GM18507 (cell line): ENCODE data around the gene CCDC40.
"Not testable (repeated sequence)": the region's sequence is repeated elsewhere in the genome, so short reads cannot be mapped to it uniquely, and the experiment has no call there.

Source experiments
- DNase-seq: peaks from one replicate; pipeline ENCODE4 v3.0.0; 2011; ENCODE audit warnings: low read depth; ENCODE audit not compliant: insufficient read length; ENCODE audit errors: extremely low spot score
- FAIRE-seq: peaks from 2 replicates; lab custom pipeline; 2011; peaks lifted over from hg19 to GRCh38; lab: Jason Lieb, UNC

The CCDC40 gene

GRCh38 chr17:80070375-80071115, 34.1 kb downstream of the CCDC40 start:
- no peak for DNase-seq
- FAIRE-seq, result no peak

GRCh38 chr17:80071116-80071841, 34.8 kb downstream of the CCDC40 start:
- DNase-seq, result no peak
- no peak for FAIRE-seq

- FAIRE-seq, result no peak
- DNase-seq, result no peak
Observed at GRCh38 chr17:80072410-80072809, 36.0 kb downstream of the CCDC40 start.

GRCh38 chr17:80080081-80080480, 43.6 kb downstream of the CCDC40 start:
- FAIRE-seq (no peak), DNase-seq (no peak)

GRCh38 chr17:80081596-80081995, 45.2 kb downstream of the CCDC40 start:
- DNase-seq (no peak), FAIRE-seq (no peak)

GRCh38 chr17:80082403-80083135, 46.1 kb downstream of the CCDC40 start:
- DNase-seq, result peak; percentile 57
- peak; percentile 79 for FAIRE-seq

DNA sequence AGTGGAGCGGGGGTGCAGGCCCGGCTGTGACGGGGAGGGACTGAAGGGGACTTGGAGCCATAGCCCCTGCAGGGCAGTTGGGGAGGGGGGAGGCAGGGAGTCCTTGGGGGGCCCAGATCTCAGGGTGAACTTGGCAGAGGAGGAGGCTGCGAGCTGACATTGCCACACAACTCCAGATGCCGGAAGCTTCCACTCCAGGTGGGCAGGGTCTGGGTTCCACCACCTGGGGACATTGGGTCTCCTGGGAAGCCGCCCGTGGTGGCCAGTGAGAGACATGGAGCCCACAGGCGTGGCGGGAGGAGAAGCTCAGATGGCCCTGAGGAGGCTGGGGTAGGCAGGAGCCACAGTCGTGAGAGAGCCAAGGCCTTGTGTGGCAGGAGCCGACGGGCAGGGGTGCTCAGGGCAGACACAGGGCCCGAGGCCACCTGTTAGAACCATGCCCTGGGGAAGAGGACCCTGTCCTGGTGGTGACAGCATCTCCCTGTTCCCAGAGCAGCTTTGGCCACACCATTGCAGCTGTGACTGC, 46.8 kb downstream of the CCDC40 start:
- DNase-seq, result no peak
- FAIRE-seq, result no peak

DNA sequence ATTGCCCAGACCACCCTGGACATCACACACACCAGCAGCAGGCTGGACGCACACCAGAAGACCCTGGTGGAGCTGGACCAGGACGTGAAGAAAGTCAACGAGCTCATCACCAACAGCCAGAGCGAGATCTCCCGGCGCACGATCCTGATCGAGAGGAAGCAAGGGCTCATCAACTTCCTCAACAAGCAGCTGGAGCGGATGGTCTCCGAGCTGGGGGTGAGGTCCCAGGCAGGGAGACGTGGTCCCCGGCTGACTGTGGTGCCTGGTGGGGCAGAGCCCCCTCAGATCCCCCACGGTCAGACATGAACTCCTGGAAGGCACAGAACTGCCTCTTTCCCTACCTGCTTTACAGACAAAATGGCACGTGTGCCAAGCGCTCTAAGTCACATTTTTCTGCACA, 48.3 kb downstream of the CCDC40 start:
- FAIRE-seq, result no peak

DNA sequence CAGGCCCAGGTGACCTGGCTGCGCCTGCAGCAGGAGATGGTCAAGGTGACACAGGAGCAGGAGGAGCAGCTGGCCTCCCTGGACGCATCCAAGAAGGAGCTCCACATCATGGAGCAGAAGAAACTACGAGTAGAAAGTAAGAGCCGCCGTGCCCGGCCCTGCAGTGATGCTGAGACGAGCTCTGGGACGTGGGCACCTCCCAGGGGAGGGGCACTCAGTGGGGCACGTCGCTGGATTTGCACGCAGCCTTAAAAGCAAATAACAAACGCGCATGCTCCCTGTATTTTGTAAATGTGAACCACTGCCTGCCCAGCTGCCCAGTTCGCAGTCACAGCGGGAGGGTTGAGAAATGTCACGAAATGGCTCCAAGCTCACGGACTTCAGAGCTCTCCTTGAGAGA, 49.6 kb downstream of the CCDC40 start:
- DNase-seq (no peak), FAIRE-seq (no peak)

More for the DNA sequence above, 48.3 kb downstream of the CCDC40 start:
- no peak for DNase-seq

GRCh38 chr17:80086616-80087015, 50.2 kb downstream of the CCDC40 start:
- DNase-seq (no peak), FAIRE-seq (no peak)

DNA sequence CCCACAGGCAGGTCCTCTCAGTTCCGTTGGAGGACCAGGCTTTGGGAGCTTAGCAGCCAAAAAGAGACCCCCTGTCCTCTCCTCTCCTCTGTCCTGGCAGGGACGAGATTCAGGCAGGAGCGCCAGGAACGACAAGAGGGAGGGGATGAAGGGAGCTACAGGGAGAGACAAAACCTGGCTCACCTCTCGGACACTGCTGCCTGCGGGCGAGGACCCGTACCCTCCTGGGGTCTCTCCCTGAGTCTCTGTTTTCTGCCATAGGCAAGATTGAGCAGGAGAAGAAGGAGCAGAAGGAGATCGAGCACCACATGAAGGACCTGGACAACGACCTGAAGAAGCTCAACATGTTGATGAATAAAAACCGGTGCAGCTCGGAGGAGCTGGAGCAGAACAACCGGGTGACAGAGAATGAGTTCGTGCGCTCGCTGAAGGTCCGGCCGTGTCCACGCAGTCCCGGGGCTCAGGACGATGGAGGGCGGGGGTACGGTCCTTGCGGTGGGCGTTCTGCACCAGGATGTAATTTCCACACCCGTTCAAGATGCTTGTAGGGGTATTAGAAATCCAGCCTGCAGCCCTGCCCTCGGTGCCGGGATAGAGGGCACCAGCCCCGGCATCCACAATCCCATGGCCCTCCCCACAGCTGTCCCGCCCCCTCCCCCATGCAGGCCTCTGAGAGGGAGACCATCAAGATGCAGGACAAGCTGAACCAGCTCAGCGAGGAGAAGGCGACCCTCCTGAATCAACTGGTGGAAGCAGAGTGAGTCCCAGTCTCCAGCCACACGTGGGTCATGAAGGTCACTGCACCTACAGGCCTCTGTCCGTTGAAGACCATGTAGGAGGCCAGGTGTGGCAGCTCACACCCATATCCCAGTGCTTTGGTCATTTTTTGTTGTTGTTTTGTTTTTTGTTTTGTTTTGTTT, 51.2 kb downstream of the CCDC40 start:
- no peak for DNase-seq
- FAIRE-seq, result no peak

GRCh38 chr17:80089762-80090161, 53.3 kb downstream of the CCDC40 start:
- DNase-seq, result no peak
- FAIRE-seq, result no peak

- FAIRE-seq, DNase-seq: not testable (repeated sequence)
Observed at GRCh38 chr17:80090164-80090563, 53.7 kb downstream of the CCDC40 start.

DNA sequence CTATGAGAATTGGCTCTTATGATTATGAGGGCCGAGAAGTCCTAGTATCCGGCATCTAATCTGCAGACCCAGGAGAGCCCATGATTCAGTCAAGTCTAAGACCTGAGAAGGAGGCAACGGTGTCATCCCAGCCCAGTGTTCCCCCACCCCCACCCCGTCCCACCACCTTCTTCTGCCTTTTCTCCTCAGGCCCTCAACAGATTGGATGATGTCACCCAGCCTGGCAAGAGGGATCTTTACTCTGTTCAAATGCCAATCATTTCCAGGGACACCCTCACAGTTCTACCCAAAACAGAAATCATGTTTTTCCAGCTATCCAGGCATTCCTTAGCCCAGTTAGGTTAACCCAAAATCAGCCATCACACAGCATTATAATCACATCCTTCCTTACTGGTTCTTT, 54.9 kb downstream of the CCDC40 start:
- DNase-seq, result no peak
- no peak for FAIRE-seq

DNA sequence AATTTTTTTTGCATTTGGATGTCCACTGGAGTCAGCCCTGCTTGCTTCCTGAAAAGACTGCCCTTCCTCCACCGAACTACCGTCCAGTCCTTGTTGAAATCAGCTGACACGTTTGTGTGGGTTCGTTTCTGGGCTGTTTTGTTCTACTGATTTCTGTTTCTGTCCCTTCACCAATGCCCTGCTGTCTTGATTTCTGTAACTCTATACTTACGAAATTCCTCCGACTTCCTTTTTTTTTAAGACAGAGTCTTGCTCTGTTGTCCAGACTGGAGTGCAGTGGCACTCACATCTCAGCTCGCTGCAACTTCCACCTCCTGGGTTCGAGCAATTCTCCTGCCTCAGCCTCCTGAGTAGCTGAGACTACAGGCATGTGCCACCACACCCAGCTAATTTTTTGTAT, 56.5 kb downstream of the CCDC40 start:
- FAIRE-seq (no peak), DNase-seq (no peak)

DNA sequence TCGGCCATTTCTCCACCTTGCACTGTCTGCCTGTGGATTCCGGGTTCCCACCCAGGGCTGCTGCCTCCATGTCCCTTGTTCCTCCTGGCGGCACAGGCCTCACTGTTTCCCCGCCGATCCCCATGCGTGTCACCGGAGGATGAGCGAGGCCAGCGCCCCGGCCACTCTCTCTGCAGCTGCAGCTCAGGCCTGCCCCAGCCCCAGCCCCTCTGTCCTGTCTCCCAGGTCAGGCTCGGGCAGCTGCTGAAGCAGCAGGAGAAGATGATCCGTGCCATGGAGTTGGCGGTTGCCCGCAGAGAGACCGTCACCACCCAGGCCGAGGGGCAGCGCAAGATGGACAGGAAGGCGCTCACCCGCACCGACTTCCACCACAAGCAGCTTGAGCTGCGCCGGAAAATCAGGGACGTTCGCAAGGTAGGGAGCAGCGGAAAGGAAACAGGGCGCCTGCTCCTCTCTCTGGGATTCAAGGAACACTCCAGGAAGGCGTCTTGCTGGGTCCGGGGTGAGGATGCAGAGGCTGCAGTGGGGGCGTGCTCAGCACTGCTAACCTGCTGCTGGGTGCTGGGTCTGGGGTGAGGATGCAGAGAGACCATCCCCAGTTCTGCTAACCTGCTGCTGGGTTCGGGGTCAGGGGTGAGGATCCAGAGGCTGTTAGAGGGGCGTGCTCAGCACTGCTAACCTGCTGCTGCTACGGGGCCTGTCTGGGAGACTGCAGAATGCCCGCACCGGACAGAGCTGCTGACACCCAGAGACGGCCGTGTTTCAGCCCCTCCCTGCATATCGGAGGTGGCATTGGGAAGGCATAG, 58.8 kb downstream of the CCDC40 start:
- no peak for FAIRE-seq
- DNase-seq, result no peak

GRCh38 chr17:80095844-80096475, 59.5 kb downstream of the CCDC40 start:
- DNase-seq (no peak), FAIRE-seq (no peak)

- DNase-seq, result no peak
- no peak for FAIRE-seq
Observed at GRCh38 chr17:80096561-80097021, 60.1 kb downstream of the CCDC40 start.
